Measurements from ENCODE around the gene ETV5.

- no peak for TF ChIP-seq CTCF (conservative IDR thresholded peaks at IDR 0.05 in 1 of 2, IDR thresholded peaks at IDR 0.05 in 1 of 2; ENCODE audit: low read depth in 1 of 2, low read length in 2 of 2)
- no peak for TF ChIP-seq EZH2 (IDR thresholded peaks at IDR 0.05; ENCODE audit: low read length, missing control alignments)
Observed at GRCh38 chr3:186121278-186121677, 12.4 kb upstream of the ETV5 start.

Data from fibroblast of lung (primary cell).